Uterus (tissue), 4 donors: ENCODE results near the gene RASL10B. TPM values are rescaled to one million over a fixed set of nuclear protein-coding genes. Genes with fewer than 3 reads are reported as not detected.

Source experiments
- DNase-seq, 2 donors: peaks; one replicate each; pipeline ENCODE4 v3.0.0-alpha.2; 2019 to 2020
- H3K27ac ChIP-seq, 2 donors: fragments of 200-600 bp; sonication (generic); 1 replicate in 1 of 2; 2 replicates in 1 of 2; pipeline ENCODE4 v1.5.1; 2016 to 2018
- H3K27me3 ChIP-seq, 2 donors: fragments of 200-600 bp; sonication (generic); one replicate each; pipeline ENCODE4 v1.5.1; 2018 to 2019; ENCODE audit warnings: control low read depth in 1 of 2
- H3K36me3 ChIP-seq, 2 donors: fragments of 200-600 bp; sonication (generic); one replicate each; pipeline ENCODE4 v1.5.1; 2019; ENCODE audit warnings: control low read depth in 1 of 2
- H3K4me1 ChIP-seq, 2 donors: fragments of 200-600 bp; sonication (generic); one replicate each; pipeline ENCODE4 v1.5.1; 2018 to 2019; ENCODE audit warnings: control low read depth in 1 of 2
- H3K4me3 ChIP-seq, 2 donors: fragments of 200-600 bp; sonication (generic); 1 replicate in 1 of 2; 2 replicates in 1 of 2; pipeline ENCODE4 v1.5.1; 2018 to 2019; ENCODE audit warnings: mild to moderate bottlenecking in 1 of 2
- H3K9me3 ChIP-seq, 2 donors: fragments of 200-600 bp; sonication (generic); one replicate each; pipeline ENCODE4 v1.5.1; 2019; ENCODE audit warnings: control low read depth in 1 of 2
- CTCF ChIP-seq, 4 experiments: fragments of 200-600 bp in 2 of 4; fragments of 450-650 bp in 2 of 4; sonication (generic) in 2 of 4; IDR thresholded peaks; one replicate each; pipeline ENCODE4 v1.5.1; 2016 to 2019; ENCODE audit warnings: antibody characterized with exemption in 4 of 4, mild to moderate bottlenecking in 2 of 4, moderate library complexity in 1 of 4
- POLR2A ChIP-seq, 2 donors: fragments of 450-650 bp; IDR thresholded peaks; one replicate each; pipeline ENCODE4 v1.6.1; 2016; ENCODE audit warnings: antibody characterized with exemption in 2 of 2, mild to moderate bottlenecking in 1 of 2, moderate library complexity in 1 of 2
- intact Hi-C: fragments of 100-400 bp; cut with DNase I; formaldehyde crosslinking; loops from one replicate; pipeline ENCODE4 v1.15.1; 2023; ENCODE audit warnings: low total_unique reads
- total RNA-seq, 4 donors: library from RNA; depleted of rRNA in 3 of 4; stranded (reverse); fragments of >200 nt in 3 of 4; gene quantifications; one replicate each; pipeline versions ENCODE4 v1.1.0 to v1.2.4, GENCODE V29; 2014 to 2023
- donor health status: DM: yes; HTN: yes; CAD: no.

The RASL10B gene
- total RNA-seq, 4 donors from 2014 or later: 0.77 to 5.6 (median 3.3) TPM

DNA sequence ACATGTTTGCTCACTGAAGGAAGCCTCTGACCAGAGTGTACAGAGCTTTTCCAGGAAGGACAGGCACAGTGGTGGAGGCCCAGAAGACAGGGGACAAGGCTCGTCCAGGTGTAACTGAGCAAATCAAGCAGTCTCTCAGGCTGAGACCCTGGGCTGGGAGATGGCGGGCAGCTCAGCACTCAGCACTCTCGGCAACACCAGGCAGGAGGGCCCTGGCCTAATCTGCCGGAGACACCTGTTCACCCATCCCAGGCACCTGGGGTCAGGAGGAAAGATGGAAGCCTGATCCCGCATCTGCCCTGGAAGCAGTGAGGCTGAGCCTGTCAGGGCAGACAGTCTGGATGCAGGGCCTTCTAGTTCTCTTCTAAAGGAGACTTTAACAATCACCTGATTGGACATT lies 4.8 kb downstream of the RASL10B start:
- DNase-seq: no peak
- H3K36me3 ChIP-seq: no peaks in the 10 kb centered on the region
- peaks cover 0 to 2% of the 10 kb centered on the region in 2 donors for H3K4me1 ChIP-seq
- no peak overlapping the region for H3K27ac ChIP-seq
- H3K4me3 ChIP-seq: no peak overlapping the region
- intact Hi-C loops: no loop called here
- H3K27me3 ChIP-seq: no peaks in the 10 kb centered on the region
- H3K9me3 ChIP-seq: no peaks in the 10 kb centered on the region
- no peak for TF ChIP-seq CTCF (IDR thresholded peaks at IDR 0.05)
- TF ChIP-seq POLR2A (IDR thresholded peaks at IDR 0.05): no peak

- DNase-seq: no peak
- H3K36me3 ChIP-seq: no peaks in the 10 kb centered on the region
- peaks cover 0 to 5% of the 10 kb centered on the region in 2 donors for H3K4me1 ChIP-seq
- TF ChIP-seq POLR2A (IDR thresholded peaks at IDR 0.05): no peak
- no peak overlapping the region for H3K4me3 ChIP-seq
- H3K9me3 ChIP-seq: no peaks in the 10 kb centered on the region
- H3K27me3 ChIP-seq: peaks cover 3 to 15% of the 10 kb centered on the region in 2 donors
- no peak overlapping the region for H3K27ac ChIP-seq
- intact Hi-C loops: no loop called here
These were observed 7.2 kb downstream of the RASL10B start for GRCh38 chr17:35738519-35739133.

GRCh38 chr17:35740216-35740615 lies 8.8 kb downstream of the RASL10B start:
- Histone ChIP-seq H3K27me3 (peaks cover 3 to 15% of the 10 kb centered on the region in 2 donors), H3K36me3 (no peaks in the 10 kb centered on the region), H3K9me3 (no peaks in the 10 kb centered on the region), H3K4me3 (no peak overlapping the region), H3K27ac (no peak overlapping the region), H3K4me1 (peaks cover 0 to 5% of the 10 kb centered on the region in 2 donors)
- intact Hi-C loops: no loop called here
- no peak for DNase-seq
- TF ChIP-seq POLR2A (IDR thresholded peaks at IDR 0.05) (no peak), CTCF (IDR thresholded peaks at IDR 0.05) (no peak)

DNA sequence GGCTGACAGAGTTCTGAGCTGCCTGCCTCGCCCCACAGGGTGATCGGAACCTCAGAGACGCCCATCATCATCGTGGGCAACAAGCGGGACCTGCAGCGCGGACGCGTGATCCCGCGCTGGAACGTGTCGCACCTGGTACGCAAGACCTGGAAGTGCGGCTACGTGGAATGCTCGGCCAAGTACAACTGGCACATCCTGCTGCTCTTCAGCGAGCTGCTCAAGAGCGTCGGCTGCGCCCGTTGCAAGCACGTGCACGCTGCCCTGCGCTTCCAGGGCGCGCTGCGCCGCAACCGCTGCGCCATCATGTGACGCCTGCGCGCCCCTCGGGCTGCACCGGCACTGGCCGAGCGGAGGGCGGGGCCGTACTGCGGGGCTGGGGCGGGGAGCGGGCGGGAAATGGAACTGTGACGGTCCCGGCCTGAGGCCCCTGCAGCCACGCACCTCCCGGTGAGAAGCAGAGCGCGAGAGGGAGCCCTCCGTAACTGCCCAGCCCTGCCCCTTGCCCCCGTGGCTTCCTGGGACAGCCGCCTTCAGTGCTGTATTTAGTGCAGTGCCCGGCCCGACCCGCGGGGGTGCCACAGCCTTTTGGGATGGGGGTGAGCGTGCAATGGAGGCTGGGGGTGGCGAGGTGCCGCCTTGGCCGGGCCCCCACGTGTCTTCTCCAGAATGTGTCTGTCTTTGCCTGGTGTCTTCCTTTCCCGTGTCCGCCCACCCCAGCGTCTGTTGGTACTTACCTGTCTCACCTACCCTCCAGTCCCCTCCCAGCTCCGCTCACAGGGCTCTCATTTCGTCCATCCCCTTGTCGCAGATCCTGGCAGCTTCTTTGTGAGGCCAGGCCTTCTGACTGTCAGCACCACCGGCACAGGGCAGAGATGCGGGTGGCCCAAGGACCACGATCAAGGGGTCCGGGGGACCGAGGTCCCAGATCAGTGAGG lies 9.8 kb downstream of the RASL10B start:
- H3K4me1 ChIP-seq: peaks cover 0 to 5% of the 10 kb centered on the region in 2 donors
- TF ChIP-seq CTCF (IDR thresholded peaks at IDR 0.05) (no peak), POLR2A (IDR thresholded peaks at IDR 0.05) (no peak)
- H3K27ac ChIP-seq: no peak overlapping the region
- peaks cover 3 to 15% of the 10 kb centered on the region in 2 donors for H3K27me3 ChIP-seq
- no peaks in the 10 kb centered on the region for H3K36me3 ChIP-seq
- no peaks in the 10 kb centered on the region for H3K9me3 ChIP-seq
- DNase-seq: no peak
- intact Hi-C loops: no loop called here
- no peak overlapping the region for H3K4me3 ChIP-seq

- Histone ChIP-seq H3K27me3 (peaks cover 3 to 15% of the 10 kb centered on the region in 2 donors), H3K9me3 (no peaks in the 10 kb centered on the region), H3K36me3 (no peaks in the 10 kb centered on the region), H3K27ac (no peak overlapping the region), H3K4me1 (peaks cover 0 to 5% of the 10 kb centered on the region in 2 donors), H3K4me3 (no peak overlapping the region)
- intact Hi-C loops: no loop called here
- TF ChIP-seq POLR2A (IDR thresholded peaks at IDR 0.05): no peak
- no peak for TF ChIP-seq CTCF (IDR thresholded peaks at IDR 0.05)
- no peak for DNase-seq
These were observed 11.1 kb downstream of the RASL10B start for GRCh38 chr17:35742496-35742895.
